RWPE2 (cell line): ENCODE results near the gene VARS1.
A peak's percentile ranks its signal among the peaks of the same experiment; 100 is the strongest.
"Not testable (repeated sequence)": the region's sequence is repeated elsewhere in the genome, so short reads cannot be mapped to it uniquely, and the experiment has no call there.

Experiments
- ATAC-seq: fragments of 200-7000 bp; cut with Tn5 transposase; 3 replicates; pipeline ENCODE4 v1.9.1; 2021; ENCODE audit warnings: low read depth
- DNase-seq: peaks from one replicate; pipeline ENCODE4 v3.0.0-alpha.2; 2020; ENCODE audit warnings: low spot score
- H3K27ac ChIP-seq: fragments of 450-650 bp; 2 replicates; pipeline ENCODE4 v1.5.1; 2017; ENCODE audit warnings: mild to moderate bottlenecking; ENCODE audit not compliant: poor library complexity, severe bottlenecking
- H3K27me3 ChIP-seq: fragments of 250-450 bp; sonication (Bioruptor Pico); 2 replicates; pipeline ENCODE4 v1.5.1; 2021; ENCODE audit warnings: mild to moderate bottlenecking, moderate library complexity; ENCODE audit not compliant: insufficient read depth, poor library complexity, severe bottlenecking
- H3K36me3 ChIP-seq: fragments of 250-450 bp; sonication (Bioruptor Pico); 2 replicates; pipeline ENCODE4 v1.5.1; 2020; ENCODE audit warnings: low read depth, mild to moderate bottlenecking, moderate library complexity
- H3K4me1 ChIP-seq: fragments of 250-450 bp; sonication (Bioruptor Pico); 2 replicates; pipeline ENCODE4 v1.5.1; 2021; ENCODE audit warnings: mild to moderate bottlenecking, moderate library complexity; ENCODE audit not compliant: insufficient read depth, poor library complexity, severe bottlenecking
- H3K4me3 ChIP-seq: fragments of 250-450 bp; sonication (Bioruptor Pico); 2 replicates; pipeline ENCODE4 v1.5.1; 2021; ENCODE audit warnings: mild to moderate bottlenecking, moderate library complexity; ENCODE audit not compliant: severe bottlenecking
- H3K9me3 ChIP-seq: fragments of 250-450 bp; sonication (Bioruptor Pico); 2 replicates; pipeline ENCODE4 v1.5.1; 2021; ENCODE audit warnings: mild to moderate bottlenecking, moderate library complexity; ENCODE audit not compliant: severe bottlenecking
- CTCF ChIP-seq: fragments of 450-650 bp; IDR thresholded peaks from one replicate; pipeline ENCODE4 v1.5.1; 2017; ENCODE audit warnings: mild to moderate bottlenecking, moderate library complexity; ENCODE audit not compliant: poor library complexity, severe bottlenecking

The VARS1 gene

GRCh38 chr6:31795616-31796298, at the start of gene VARS1:
TSS of gene VARS1 (minus strand) at chr6:31795752. CDS start at chr6:31795217, 535 bp downstream.
- peak; percentile 91 for TF ChIP-seq CTCF
- H3K27me3 ChIP-seq, result no peaks in the 10 kb centered on the region

GRCh38 chr6:31844507-31844906, 49.0 kb upstream of the VARS1 start:
- no peak for DNase-seq
- peaks cover 20% of the 10 kb centered on the region for H3K36me3 ChIP-seq
- H3K4me3 ChIP-seq, result no peak overlapping the region
- no peak for ATAC-seq
- no peak overlapping the region for H3K27ac ChIP-seq
- no peak for TF ChIP-seq CTCF
- H3K4me1 ChIP-seq, result no peaks in the 10 kb centered on the region
- no peaks in the 10 kb centered on the region for H3K27me3 ChIP-seq
- H3K9me3 ChIP-seq, result no peaks in the 10 kb centered on the region

More at GRCh38 chr6:31795616-31796298, at the start of gene VARS1:
- Histone ChIP-seq H3K9me3 (no peaks in the 10 kb centered on the region), H3K4me3 (peak within 1 kb of the TSS; percentile 88), H3K27ac (peak within 1 kb of the TSS; percentile 86), H3K4me1 (peaks cover 7% of the 10 kb centered on the region), H3K36me3 (peaks cover 30% of the 10 kb centered on the region)
- DNase-seq (peak; percentile 89), ATAC-seq (peak; percentile 72)

GRCh38 chr6:31842053-31842452, 46.5 kb upstream of the VARS1 start:
- ATAC-seq, result 0 out of 3 replicates have a peak, but pooled peaks have one; percentile 1

GRCh38 chr6:31839779-31840126, 44.2 kb upstream of the VARS1 start:
- Histone ChIP-seq H3K36me3 (peaks cover 66% of the 10 kb centered on the region), H3K4me1 (peaks cover 15% of the 10 kb centered on the region)
- not testable (repeated sequence) for H3K27me3 ChIP-seq, H3K27ac ChIP-seq, ATAC-seq, H3K4me3 ChIP-seq, H3K9me3 ChIP-seq, DNase-seq

More at GRCh38 chr6:31842053-31842452, 46.5 kb upstream of the VARS1 start:
- Histone ChIP-seq H3K27ac (no peak overlapping the region), H3K4me1 (peaks cover 11% of the 10 kb centered on the region), H3K9me3 (no peaks in the 10 kb centered on the region), H3K27me3 (no peaks in the 10 kb centered on the region), H3K4me3 (no peak overlapping the region), H3K36me3 (peaks cover 44% of the 10 kb centered on the region)
- no peak for DNase-seq
- TF ChIP-seq CTCF, result no peak

GRCh38 chr6:31838968-31839367, 43.4 kb upstream of the VARS1 start:
- peaks cover 66% of the 10 kb centered on the region for H3K36me3 ChIP-seq
- H3K27me3 ChIP-seq, result no peaks in the 10 kb centered on the region
- H3K4me1 ChIP-seq, result peaks cover 18% of the 10 kb centered on the region
- H3K27ac ChIP-seq, result peak overlapping the region; percentile 77
- H3K4me3 ChIP-seq, result no peak overlapping the region
- DNase-seq, result no peak
- no peak for ATAC-seq
- no peaks in the 10 kb centered on the region for H3K9me3 ChIP-seq
- no peak for TF ChIP-seq CTCF

- Histone ChIP-seq H3K27ac (peak overlapping the region; percentile 77), H3K36me3 (peaks cover 66% of the 10 kb centered on the region), H3K4me3 (peak overlapping the region; percentile 97), H3K4me1 (peaks cover 21% of the 10 kb centered on the region)
- not testable (repeated sequence) for DNase-seq, H3K27me3 ChIP-seq, ATAC-seq, H3K9me3 ChIP-seq
Measured at GRCh38 chr6:31838114-31838553, 42.6 kb upstream of the VARS1 start.
